A172 (cell line): ENCODE results near the gene MBTPS2. TPM values are rescaled to one million over a fixed set of nuclear protein-coding genes. Genes with fewer than 3 reads are reported as not detected.

ENCODE experiments used
- DNase-seq: peaks from one replicate; pipeline ENCODE4 v3.0.0-alpha.2; 2015; ENCODE audit warnings: low spot score
- total RNA-seq: library from RNA; depleted of rRNA; stranded (reverse); fragments of >200 nt; shearing (Covaris generic); gene quantifications from 2 replicates; pipeline ENCODE4 v1.2.3, GENCODE V29; 2014; rRNA removed

Gene MBTPS2
- total RNA-seq, 1 experiment from 2014 or later: 15.9 TPM

DNA sequence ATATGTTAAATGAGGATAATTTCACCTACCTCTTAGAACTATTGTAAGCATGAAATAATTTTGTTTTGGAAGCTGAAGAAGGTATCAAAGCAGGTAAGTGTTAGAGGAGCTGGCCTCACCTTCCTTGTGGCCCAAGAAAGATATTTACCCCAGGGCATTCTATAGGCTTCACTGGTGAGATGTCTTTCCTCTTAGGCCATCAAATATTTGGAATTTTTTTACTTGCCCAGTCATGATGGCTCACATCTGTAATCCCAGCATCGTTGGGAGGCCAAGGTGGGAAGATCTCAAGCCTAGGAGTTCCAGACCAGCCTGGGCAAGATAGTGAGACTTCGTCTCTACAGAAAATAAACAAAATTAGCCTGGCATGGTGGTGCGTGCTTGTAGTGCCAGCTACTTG lies 95.0 kb downstream of the MBTPS2 start:
- peak; percentile 40 for DNase-seq

Other genes with a start within 250 kb of the MBTPS2 start
- gene KLHL34, start 181.3 kb upstream of the MBTPS2 start, total RNA-seq: not detected in 2 replicates
- not detected in 2 replicates for gene SMPX, start 81.5 kb upstream of the MBTPS2 start, total RNA-seq
- 4.1 and 4.3 TPM in 2 replicates for gene YY2, start 16.4 kb downstream of the MBTPS2 start, total RNA-seq
- gene SMS, start 101.1 kb downstream of the MBTPS2 start, total RNA-seq: 423 and 528 TPM in 2 replicates
- gene PHEX, start 192.7 kb downstream of the MBTPS2 start, total RNA-seq: 0.36 and 1.1 TPM in 2 replicates